Measurements from ENCODE around the gene MT1X. TPM values are rescaled to one million over a fixed set of nuclear protein-coding genes. Genes with fewer than 3 reads are reported as not detected.

MT1X gene
- total and polyA plus RNA-seq, 2 of the 13 experiments (the other 11 are each of a cell fraction or from before 2014, with no cell fraction given), result 19.7 to 288 TPM

DNA sequence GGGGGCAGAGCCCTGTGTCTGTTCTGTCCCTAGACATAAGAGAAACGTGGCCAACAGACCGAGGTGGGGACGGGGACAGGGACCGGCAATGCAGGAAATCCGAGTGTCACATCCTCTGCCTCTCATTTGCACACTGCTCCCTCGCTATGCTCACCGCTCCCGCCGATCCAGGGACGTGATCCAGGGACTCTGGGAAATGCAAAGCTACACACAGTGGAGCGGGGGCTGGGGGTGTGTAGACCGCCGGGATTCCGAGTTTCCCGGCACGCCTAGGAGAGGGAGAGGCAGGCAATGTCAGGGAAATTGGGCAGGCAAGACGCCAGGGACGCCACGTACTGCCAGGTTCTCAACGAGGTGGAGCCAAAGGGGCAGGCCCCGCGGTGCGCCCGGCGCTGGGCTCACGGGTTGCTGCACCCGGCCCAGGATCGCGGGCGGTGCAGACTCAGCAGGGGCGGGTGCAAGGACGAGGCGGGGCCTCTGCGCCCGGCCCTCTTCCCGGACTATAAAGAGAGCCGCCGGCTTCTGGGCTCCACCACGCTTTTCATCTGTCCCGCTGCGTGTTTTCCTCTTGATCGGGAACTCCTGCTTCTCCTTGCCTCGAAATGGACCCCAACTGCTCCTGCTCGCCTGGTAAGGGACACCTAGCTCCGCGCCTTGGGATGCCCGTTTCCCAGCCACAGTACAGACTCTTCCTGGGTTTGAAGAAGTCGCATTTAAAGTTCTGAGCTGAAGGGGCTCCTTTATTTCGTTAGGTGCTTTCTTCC is at the start of gene MT1X (continued):
- TF ChIP-seq ATF4 (CRISPR knock-in tag; IDR thresholded peaks at IDR 0.05) (no peak), NR1H2 (CRISPR knock-in tag; IDR thresholded peaks at IDR 0.05; ENCODE audit: borderline replicate concordance, low read depth) (no peak), SNRNP70 (IDR thresholded peaks at IDR 0.05; ENCODE audit: low read depth, low read length) (no peak), HDAC2 (CRISPR knock-in tag; IDR thresholded peaks at IDR 0.05) (no peak), TIGD3 (CRISPR knock-in tag; IDR thresholded peaks at IDR 0.05; ENCODE audit: borderline replicate concordance) (no peak), MTF2 (CRISPR knock-in tag; IDR thresholded peaks at IDR 0.05; ENCODE audit: borderline replicate concordance) (peak; percentile 77; the same call in 1 of the 2 replicates), MLLT10 (CRISPR knock-in tag; IDR thresholded peaks at IDR 0.05) (no peak), XRCC5 (optimal IDR thresholded peaks at IDR 0.05; ENCODE audit: low read length) (peak; percentile 87), ZNF879 (CRISPR knock-in tag; IDR thresholded peaks at IDR 0.05) (peak; percentile 91), ZNF282 (IDR thresholded peaks at IDR 0.05; ENCODE audit: partially characterized antibody) (no peak), ZFP82 (CRISPR knock-in tag; IDR thresholded peaks at IDR 0.05; ENCODE audit: borderline replicate concordance) (no peak), NKX3-1 (CRISPR knock-in tag; IDR thresholded peaks at IDR 0.05) (0 out of 2 replicates have a peak, but pooled peaks have one; percentile 74), REL (CRISPR knock-in tag; conservative IDR thresholded peaks at IDR 0.05) (no peak), RORA (CRISPR knock-in tag; IDR thresholded peaks at IDR 0.05) (no peak), ZNF777 (CRISPR knock-in tag; IDR thresholded peaks at IDR 0.05) (peak; percentile 62), ZNF773 (CRISPR knock-in tag; IDR thresholded peaks at IDR 0.05; ENCODE audit: borderline replicate concordance) (no peak), NR2F6 (IDR thresholded peaks at IDR 0.05) (no peak), NR2F6 (CRISPR knock-in tag; IDR thresholded peaks at IDR 0.05) (peak; percentile 13; the same call in 1 of the 2 replicates)
- TF ChIP-seq, protein P1, sequence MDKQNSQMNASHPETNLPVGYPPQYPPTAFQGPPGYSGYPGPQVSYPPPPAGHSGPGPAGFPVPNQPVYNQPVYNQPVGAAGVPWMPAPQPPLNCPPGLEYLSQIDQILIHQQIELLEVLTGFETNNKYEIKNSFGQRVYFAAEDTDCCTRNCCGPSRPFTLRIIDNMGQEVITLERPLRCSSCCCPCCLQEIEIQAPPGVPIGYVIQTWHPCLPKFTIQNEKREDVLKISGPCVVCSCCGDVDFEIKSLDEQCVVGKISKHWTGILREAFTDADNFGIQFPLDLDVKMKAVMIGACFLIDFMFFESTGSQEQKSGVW (CRISPR knock-in tag; IDR thresholded peaks at IDR 0.05; ENCODE audit: borderline replicate concordance), result no peak
- TF ChIP-seq, protein P2, sequence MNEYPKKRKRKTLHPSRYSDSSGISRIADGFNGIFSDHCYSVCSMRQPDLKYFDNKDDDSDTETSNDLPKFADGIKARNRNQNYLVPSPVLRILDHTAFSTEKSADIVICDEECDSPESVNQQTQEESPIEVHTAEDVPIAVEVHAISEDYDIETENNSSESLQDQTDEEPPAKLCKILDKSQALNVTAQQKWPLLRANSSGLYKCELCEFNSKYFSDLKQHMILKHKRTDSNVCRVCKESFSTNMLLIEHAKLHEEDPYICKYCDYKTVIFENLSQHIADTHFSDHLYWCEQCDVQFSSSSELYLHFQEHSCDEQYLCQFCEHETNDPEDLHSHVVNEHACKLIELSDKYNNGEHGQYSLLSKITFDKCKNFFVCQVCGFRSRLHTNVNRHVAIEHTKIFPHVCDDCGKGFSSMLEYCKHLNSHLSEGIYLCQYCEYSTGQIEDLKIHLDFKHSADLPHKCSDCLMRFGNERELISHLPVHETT (CRISPR knock-in tag; conservative IDR thresholded peaks at IDR 0.05), result no peak
- TF ChIP-seq, protein P3, sequence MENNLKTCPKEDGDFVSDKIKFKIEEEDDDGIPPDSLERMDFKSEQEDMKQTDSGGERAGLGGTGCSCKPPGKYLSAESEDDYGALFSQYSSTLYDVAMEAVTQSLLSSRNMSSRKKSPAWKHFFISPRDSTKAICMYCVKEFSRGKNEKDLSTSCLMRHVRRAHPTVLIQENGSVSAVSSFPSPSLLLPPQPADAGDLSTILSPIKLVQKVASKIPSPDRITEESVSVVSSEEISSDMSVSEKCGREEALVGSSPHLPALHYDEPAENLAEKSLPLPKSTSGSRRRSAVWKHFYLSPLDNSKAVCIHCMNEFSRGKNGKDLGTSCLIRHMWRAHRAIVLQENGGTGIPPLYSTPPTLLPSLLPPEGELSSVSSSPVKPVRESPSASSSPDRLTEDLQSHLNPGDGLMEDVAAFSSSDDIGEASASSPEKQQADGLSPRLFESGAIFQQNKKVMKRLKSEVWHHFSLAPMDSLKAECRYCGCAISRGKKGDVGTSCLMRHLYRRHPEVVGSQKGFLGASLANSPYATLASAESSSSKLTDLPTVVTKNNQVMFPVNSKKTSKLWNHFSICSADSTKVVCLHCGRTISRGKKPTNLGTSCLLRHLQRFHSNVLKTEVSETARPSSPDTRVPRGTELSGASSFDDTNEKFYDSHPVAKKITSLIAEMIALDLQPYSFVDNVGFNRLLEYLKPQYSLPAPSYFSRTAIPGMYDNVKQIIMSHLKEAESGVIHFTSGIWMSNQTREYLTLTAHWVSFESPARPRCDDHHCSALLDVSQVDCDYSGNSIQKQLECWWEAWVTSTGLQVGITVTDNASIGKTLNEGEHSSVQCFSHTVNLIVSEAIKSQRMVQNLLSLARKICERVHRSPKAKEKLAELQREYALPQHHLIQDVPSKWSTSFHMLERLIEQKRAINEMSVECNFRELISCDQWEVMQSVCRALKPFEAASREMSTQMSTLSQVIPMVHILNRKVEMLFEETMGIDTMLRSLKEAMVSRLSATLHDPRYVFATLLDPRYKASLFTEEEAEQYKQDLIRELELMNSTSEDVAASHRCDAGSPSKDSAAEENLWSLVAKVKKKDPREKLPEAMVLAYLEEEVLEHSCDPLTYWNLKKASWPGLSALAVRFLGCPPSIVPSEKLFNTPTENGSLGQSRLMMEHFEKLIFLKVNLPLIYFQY (CRISPR knock-in tag; IDR thresholded peaks at IDR 0.05; ENCODE audit: borderline replicate concordance), result peak; percentile 82; the same call in 1 of the 2 replicates

Data from HepG2 (cell line).